ENCODE data around the gene NPAS3.

Gene NPAS3

DNA sequence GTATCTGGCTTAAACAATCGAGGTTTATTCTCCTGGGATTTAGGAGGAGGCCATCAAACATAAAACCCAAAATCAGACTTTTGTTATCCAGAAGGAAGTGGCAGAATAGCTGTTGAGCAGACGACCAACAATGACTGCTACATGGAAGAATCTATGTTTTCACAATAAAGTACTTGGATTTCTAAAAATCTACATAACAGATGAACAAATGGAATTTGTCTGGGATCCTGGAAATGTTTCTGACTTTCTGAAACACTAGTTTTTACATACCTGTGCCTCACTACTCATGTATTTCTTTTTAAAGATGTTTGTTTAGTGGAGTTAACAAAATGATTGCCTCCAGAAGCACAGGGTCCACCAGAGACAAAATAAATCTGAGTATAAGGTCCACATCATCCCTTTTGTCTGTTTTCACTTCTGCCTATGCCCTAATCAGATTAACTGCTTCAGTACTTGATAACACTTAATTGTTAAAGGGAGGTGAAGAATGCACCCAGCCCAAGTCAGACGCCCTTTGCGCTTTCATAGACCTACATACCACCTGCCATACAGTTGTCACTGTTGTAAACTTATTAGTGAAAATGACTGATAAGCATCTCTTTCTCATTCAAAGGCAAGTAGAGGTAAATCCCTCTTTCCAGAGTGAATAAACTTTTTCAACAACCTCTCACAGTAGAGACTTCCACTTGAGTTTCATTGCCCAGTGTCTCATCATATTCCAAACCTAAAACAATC lies 847.6 kb downstream of the NPAS3 start:
- no peak for TF ChIP-seq GATA1 (IDR thresholded peaks at IDR 0.05; ENCODE audit: low read depth, low read length)
- no peak for TF ChIP-seq POLR2A (IDR thresholded peaks at IDR 0.05; ENCODE audit: low read length)
- no peak for DNase-seq

DNA sequence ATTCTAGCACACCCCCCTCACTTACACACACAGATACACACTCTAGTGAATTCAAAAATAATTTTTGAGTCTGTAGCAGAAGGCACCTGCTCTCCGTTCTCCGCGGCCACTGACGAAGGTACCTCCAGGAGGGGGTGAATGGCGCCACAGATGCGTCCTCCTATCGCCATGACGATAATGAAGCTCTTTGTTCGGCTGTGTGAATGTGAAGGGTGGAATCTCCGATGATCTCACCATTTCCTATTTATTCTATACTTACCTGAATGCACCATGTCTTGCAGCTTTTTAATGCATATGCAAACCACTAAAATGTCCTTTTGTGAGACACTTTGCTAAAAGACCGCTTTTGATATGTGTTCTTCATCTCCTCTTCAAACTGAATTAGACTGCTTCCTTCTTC lies 849.5 kb downstream of the NPAS3 start:
- DNase-seq = no peak

GRCh38 chr14:33790996-33791395 lies 852.3 kb downstream of the NPAS3 start:
- DNase-seq = no peak
- no peak for TF ChIP-seq POLR2A (IDR thresholded peaks at IDR 0.05; ENCODE audit: low read length)
- no peak for TF ChIP-seq GATA1 (IDR thresholded peaks at IDR 0.05; ENCODE audit: low read depth, low read length)

More for the DNA sequence above, 849.5 kb downstream of the NPAS3 start:
- TF ChIP-seq GATA1 (IDR thresholded peaks at IDR 0.05; ENCODE audit: low read depth, low read length) = no peak
- no peak for TF ChIP-seq POLR2A (IDR thresholded peaks at IDR 0.05; ENCODE audit: low read length)

- TF ChIP-seq POLR2A (IDR thresholded peaks at IDR 0.05; ENCODE audit: low read length) = no peak
- TF ChIP-seq GATA1 (IDR thresholded peaks at IDR 0.05; ENCODE audit: low read depth, low read length) = no peak
- DNase-seq = no peak
These were observed 853.5 kb downstream of the NPAS3 start for GRCh38 chr14:33792009-33792719.

DNA sequence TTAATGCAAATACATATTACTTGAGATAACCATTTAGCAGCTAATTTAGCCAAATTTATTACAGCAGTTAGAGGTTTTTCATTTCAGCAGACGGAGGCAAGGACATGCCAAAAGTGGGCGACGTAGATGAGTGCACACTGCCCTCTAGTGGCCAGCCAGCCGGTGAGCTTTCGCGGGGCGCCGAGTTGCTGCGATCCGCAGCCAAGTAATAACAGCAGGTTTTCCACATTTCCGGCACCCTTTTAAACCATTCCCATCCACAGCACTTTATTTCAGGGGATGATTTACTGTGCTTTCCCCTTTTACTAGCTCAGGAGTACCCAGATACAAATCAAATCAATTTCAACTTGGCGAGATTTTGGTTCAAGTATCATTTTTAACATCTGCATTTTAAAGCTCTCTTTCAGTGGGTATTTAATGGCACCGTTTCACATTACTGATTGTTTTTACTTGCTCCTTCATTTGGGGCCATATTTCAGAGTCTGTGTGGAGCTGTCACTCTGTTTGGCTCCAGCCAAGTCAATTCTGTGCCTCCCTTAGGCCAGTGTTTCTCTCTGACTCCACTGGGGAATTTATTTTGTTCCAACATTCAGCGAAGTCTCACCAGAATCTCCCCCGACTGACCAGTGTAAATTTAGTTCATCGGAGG lies 854.2 kb downstream of the NPAS3 start:
- TF ChIP-seq POLR2A (IDR thresholded peaks at IDR 0.05; ENCODE audit: low read length) (no peak), GATA1 (IDR thresholded peaks at IDR 0.05; ENCODE audit: low read depth, low read length) (no peak)
- DNase-seq = peak; percentile 72 to 85

DNA sequence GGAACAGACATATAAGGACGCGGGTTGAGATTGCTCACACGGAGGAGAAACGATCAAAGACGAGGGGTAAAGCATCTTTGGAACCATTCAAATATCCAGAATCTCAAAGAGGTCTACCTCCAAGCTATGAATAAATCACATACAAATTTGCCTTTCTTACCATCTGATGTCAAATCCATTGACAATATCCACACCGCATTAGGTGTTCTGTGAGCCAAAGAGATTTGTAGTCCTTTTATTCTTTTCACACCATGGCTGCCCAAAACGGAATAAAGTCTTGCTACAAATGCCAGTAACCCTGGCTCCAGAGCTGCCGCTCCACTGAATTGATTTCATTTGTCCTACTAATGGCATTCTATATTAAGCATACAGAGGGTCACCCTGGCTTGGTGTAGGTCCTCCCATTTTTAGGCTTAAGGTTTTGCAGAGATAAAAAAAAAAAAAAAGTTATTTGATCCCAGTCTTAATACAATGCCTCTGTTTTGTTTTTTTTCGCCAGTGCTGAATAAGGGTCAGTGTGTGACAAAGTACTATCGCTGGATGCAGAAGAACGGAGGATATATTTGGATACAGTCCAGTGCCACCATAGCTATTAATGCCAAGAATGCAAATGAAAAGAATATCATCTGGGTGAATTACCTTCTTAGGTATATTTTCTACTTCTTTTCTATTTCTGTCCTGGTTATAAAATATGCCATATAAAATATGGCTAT lies 854.9 kb downstream of the NPAS3 start:
- TF ChIP-seq POLR2A (IDR thresholded peaks at IDR 0.05; ENCODE audit: low read length) (no peak), GATA1 (IDR thresholded peaks at IDR 0.05; ENCODE audit: low read depth, low read length) (no peak)
- no peak for DNase-seq

- TF ChIP-seq POLR2A (IDR thresholded peaks at IDR 0.05; ENCODE audit: low read length) (no peak), GATA1 (IDR thresholded peaks at IDR 0.05; ENCODE audit: low read depth, low read length) (no peak)
These were observed 856.2 kb downstream of the NPAS3 start for GRCh38 chr14:33794791-33795305.

GRCh38 chr14:33796356-33796755 lies 857.7 kb downstream of the NPAS3 start:
- TF ChIP-seq GATA1 (IDR thresholded peaks at IDR 0.05; ENCODE audit: low read depth, low read length) = no peak
- no peak for TF ChIP-seq POLR2A (IDR thresholded peaks at IDR 0.05; ENCODE audit: low read length)
- no peak for DNase-seq

More at GRCh38 chr14:33794791-33795305, 856.2 kb downstream of the NPAS3 start:
- DNase-seq = no peak

- DNase-seq = peak; percentile 9 to 36
- TF ChIP-seq POLR2A (IDR thresholded peaks at IDR 0.05; ENCODE audit: low read length) (no peak), GATA1 (IDR thresholded peaks at IDR 0.05; ENCODE audit: low read depth, low read length) (no peak)
These were observed 861.3 kb downstream of the NPAS3 start for GRCh38 chr14:33799705-33800570.

- TF ChIP-seq POLR2A (IDR thresholded peaks at IDR 0.05; ENCODE audit: low read length) (no peak), GATA1 (IDR thresholded peaks at IDR 0.05; ENCODE audit: low read depth, low read length) (no peak)
- peak in 1 of 2 experiments; percentile 6 for DNase-seq
These were observed 862.1 kb downstream of the NPAS3 start for GRCh38 chr14:33800735-33801163.

GRCh38 chr14:33802737-33803136 lies 864.1 kb downstream of the NPAS3 start:
- no peak for TF ChIP-seq POLR2A (IDR thresholded peaks at IDR 0.05; ENCODE audit: low read length)
- no peak for DNase-seq

DNA sequence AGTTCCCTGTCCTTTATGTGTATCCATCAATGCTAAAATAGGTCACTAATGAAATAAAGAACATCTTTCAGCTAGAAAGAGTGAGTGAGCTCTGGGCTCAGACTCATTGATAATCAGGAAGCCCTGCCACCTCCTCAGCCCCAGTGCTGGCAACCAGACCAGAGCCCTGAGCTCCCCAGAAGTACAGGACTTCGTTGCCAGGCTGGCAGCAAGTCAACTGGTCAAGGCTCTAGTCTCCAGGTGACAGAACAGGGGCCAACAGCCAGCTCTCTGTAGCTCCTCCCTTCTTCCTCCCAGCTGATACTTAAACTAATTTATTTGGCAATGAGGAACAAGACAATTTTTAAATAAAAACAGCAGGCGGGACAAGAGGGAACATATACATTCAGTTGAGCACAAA lies 866.9 kb downstream of the NPAS3 start:
- TF ChIP-seq POLR2A (IDR thresholded peaks at IDR 0.05; ENCODE audit: low read length) (no peak), GATA1 (IDR thresholded peaks at IDR 0.05; ENCODE audit: low read depth, low read length) (no peak)
- no peak for DNase-seq

- no peak for TF ChIP-seq GATA1 (IDR thresholded peaks at IDR 0.05; ENCODE audit: low read depth, low read length)
- DNase-seq = no peak
These were observed 868.2 kb downstream of the NPAS3 start for GRCh38 chr14:33806905-33807304.

Measured in erythroblast (primary cell).